RWPE1 (cell line): ENCODE measurements around the gene PALLD.
A peak's percentile ranks its signal among the peaks of the same experiment; 100 is the strongest.

Experiments used
- CTCF ChIA-PET: fragments of 350-600 bp; sonication (Branson Sonifier 250); formaldehyde crosslinking; extraction: SDS; loops from one replicate; lab custom pipeline; 2021; lab: Yijun Ruan, JAX
- POLR2A ChIA-PET: fragments of 400-600 bp; formaldehyde crosslinking; extraction: SDS; loops from one replicate; lab custom pipeline; 2020; ENCODE audit warnings: antibody characterized with exemption; ENCODE audit not compliant: low non-redundant PET; lab: Yijun Ruan, JAX
- DNase-seq: peaks from one replicate; pipeline ENCODE4 v3.0.0; 2012; ENCODE audit warnings: low spot score
- H3K27ac ChIP-seq: fragments of 450-650 bp; 2 replicates; pipeline ENCODE4 v1.5.1; 2017
- TF ChIP-seq, protein P1 (sequence below): fragments of 450-650 bp; conservative IDR thresholded peaks from 2 replicates; pipeline ENCODE4 v1.5.1; 2017; ENCODE audit warnings: low read depth, mild to moderate bottlenecking

PALLD gene

DNA sequence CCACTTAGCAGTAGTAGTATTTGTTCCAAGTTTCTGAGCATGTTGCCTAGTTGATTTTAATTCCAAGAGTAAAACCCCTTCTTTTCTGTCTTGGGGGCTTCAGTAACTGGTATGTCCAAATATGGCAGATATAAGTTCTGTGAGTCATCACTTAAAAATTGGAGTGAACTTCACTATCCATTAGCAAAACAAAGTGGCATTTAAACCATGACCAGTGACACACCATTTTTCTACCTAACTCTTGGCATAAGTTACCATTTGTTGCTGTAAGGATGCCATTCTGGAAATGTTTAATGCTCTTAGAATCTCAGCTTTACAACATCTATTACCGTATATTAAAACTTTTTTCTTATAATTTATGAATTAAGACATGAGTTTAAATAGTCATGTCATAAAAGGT, 411.2 kb downstream of the PALLD start:
- TF ChIP-seq, protein P1, sequence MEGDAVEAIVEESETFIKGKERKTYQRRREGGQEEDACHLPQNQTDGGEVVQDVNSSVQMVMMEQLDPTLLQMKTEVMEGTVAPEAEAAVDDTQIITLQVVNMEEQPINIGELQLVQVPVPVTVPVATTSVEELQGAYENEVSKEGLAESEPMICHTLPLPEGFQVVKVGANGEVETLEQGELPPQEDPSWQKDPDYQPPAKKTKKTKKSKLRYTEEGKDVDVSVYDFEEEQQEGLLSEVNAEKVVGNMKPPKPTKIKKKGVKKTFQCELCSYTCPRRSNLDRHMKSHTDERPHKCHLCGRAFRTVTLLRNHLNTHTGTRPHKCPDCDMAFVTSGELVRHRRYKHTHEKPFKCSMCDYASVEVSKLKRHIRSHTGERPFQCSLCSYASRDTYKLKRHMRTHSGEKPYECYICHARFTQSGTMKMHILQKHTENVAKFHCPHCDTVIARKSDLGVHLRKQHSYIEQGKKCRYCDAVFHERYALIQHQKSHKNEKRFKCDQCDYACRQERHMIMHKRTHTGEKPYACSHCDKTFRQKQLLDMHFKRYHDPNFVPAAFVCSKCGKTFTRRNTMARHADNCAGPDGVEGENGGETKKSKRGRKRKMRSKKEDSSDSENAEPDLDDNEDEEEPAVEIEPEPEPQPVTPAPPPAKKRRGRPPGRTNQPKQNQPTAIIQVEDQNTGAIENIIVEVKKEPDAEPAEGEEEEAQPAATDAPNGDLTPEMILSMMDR: no peak
- H3K27ac ChIP-seq: no peak overlapping the region
- POLR2A ChIA-PET: no interaction called here
- DNase-seq: no peak
- CTCF ChIA-PET: no interaction called here

DNA sequence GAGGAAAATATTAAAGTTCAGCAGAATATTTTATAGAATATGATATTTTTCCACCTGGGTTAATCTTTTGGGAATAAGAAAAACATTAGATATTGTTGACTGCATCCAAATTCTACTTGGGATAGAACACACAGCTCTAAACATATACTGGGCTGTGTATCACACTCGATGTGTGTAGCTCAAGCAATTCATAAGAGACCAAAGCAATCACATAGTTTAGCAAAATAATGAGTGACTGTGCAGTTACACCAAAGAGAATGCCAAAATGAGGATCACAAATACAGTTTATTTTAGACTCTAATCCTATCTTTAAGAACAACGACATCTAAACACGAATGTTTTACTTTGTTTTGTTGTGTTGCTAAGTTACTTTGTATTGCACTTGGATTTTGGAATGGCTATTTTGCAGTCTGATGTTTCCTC, 412.0 kb downstream of the PALLD start:
- ChIA-PET CTCF (interaction anchor here (1.4 kb wide), 1 partner anchor 15 kb away, joined by 3 read pairs; no protein-coding TSS in a partner anchor), POLR2A (no interaction called here)
- H3K27ac ChIP-seq: no peak overlapping the region
- TF ChIP-seq, protein P1: no peak
- no peak for DNase-seq

DNA sequence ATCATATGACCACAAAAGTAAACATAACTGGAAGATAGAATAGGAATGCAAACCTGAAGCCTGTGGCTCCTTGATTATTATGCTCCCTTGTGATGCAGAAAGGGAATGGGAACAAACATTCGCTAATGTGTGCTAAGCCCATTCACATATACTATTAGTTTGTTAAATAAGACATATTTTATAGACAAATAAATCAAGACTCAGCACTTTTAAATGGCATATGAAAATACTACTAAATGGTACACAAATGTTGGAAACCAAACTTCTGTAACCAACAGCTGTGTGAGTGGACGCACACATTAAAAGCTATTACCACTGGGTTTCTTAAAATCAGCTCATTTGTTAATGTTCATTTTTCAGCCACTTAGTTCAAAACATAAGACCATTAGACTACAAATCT, 417.2 kb downstream of the PALLD start:
- CTCF ChIA-PET: interaction anchor here (1.0 kb wide), 1 partner anchor 204 kb away, joined by 3 read pairs; no protein-coding TSS in a partner anchor
- TF ChIP-seq, protein P1: no peak
- DNase-seq: no peak
- POLR2A ChIA-PET: no interaction called here
- H3K27ac ChIP-seq: no peak overlapping the region

DNA sequence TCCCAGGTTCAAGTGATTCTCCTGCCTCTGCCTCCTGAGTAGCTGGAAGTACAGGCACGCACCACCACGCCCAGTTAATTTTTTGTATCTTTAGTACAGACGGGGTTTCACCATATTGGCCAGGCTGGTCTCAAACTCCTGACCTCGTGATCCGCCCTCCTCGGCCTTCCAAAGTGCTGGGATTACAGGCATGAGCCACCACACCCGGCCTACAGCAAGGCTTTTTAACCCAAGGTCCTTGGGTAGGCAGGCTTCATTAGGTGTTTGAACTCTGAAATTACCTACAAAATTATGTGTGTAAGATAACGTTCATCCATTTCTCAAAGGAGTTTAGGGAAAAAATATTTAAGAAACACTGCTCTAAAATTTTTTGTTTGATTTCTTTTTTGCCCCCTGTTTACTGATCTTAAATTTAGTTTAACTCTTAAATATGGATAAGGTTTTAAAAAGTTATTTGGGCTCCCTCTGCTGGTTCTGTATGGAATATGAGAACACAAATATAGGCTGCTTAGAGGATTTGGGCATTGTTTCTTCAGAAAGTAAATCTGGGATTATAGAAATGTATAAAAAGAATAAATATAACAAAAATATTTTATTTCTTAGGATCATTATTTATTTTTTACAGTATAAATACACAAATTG, 420.4 kb downstream of the PALLD start:
- CTCF ChIA-PET: interaction anchor here (0.6 to 1.2 kb wide), 3 partner anchors 189 to 465 kb away, joined by 3 to 5 read pairs (median 3); no protein-coding TSS in a partner anchor
- DNase-seq: peak; percentile 40
- POLR2A ChIA-PET: no interaction called here

DNA sequence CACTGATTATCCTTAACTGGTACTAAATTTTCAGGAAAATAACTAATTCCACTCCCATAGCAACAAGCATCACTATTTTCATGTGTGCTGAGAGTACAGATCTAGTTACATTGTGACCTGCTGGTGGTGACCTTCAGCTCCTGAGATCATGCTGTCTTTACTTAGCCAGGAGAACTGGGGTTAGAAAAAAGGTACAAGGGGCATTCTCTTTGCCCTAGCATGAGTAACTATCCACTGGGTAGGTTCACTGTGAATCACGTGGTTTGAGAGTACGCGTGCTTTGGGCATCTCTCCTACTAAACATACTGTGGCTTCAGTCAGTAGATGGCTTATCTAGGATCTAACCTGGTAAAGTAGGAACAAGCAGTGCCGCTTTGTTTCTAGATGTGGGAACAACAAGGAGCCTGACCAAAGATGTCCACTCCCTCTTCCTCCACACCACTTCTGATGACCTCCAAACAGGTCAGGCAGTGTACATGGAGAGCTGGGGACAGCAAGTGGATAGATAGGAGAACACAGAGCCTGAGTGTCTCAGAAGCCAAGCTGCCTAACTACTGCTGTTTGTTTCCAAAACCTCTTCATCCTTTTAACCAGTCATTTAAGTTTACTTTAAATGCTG, 423.0 kb downstream of the PALLD start:
- no peak for DNase-seq
- TF ChIP-seq, protein P1: no peak
- ChIA-PET POLR2A (no interaction called here), CTCF (interaction anchor here (0.6 kb wide), 2 partner anchors 14 to 454 kb away, joined by 3 read pairs; no protein-coding TSS in a partner anchor)
- H3K27ac ChIP-seq: no peak overlapping the region

More for the DNA sequence above, 420.4 kb downstream of the PALLD start:
- peak overlapping the region; percentile 48 for H3K27ac ChIP-seq
- TF ChIP-seq, protein P1: peak; percentile 66

DNA sequence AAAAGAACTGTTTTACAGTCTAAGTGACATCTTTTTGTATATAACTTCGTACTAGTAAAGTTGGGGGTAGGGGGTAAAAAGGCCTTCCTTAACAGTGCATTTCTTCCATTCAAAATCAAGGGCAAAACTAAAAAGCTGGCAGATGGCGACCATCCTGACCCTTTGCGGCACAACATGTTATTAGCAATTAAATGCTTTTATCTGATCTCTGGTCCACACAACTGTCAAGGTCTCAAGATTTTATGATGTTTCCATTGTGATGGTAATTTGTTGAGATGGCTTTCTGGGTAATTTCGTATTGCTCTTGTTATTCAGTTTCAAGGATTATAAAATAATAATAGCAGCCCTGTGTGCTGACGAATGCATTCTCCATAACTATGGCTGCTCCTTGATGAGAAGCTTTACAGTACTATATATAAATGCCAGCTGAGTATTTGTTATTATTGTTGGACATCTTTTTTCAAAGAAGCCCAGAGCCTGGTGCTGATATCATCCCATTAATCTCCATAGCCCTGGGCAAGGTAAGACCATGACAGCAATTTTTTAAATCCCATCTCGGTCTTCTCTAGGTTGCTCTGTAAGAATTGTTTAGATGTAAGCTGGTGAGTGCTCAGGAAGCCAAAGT, 423.7 kb downstream of the PALLD start:
- TF ChIP-seq, protein P1: no peak
- DNase-seq: no peak
- POLR2A ChIA-PET: no interaction called here
- no peak overlapping the region for H3K27ac ChIP-seq
- CTCF ChIA-PET: interaction anchor here (1.1 kb wide), 2 partner anchors 89 to 211 kb away, joined by 4 to 8 read pairs; partner anchors contain the start of gene CBR4
